IMR-90 (cell line): Measurements from ENCODE around the gene CHCHD2. TPM values are rescaled to one million over a fixed set of nuclear protein-coding genes. Genes with fewer than 3 reads are reported as not detected.
A peak's percentile ranks its signal among the peaks of the same experiment; 100 is the strongest.

Experiments used
- ATAC-seq: fragments of 200-7000 bp; cut with Tn5 transposase; 2 replicates; pipeline ENCODE4 v1.9.1; 2020; ENCODE audit warnings: low read depth, mild to moderate bottlenecking, moderate library complexity
- BruUV-seq: library from RNA; stranded (reverse); fragments of 400-500 nt; replicated peaks from 2 replicates; lab custom pipeline; 2021; lab: Mats Ljungman, UMichigan
- CTCF ChIA-PET: fragments of 300-600 bp; formaldehyde crosslinking; extraction: SDS; loops from one replicate; lab custom pipeline; 2021; ENCODE audit warnings: antibody characterized with exemption; lab: Yijun Ruan, JAX
- POLR2A ChIA-PET: fragments of 300-600 bp; sonication (Branson Sonifier 250); formaldehyde crosslinking; loops from one replicate; lab custom pipeline; 2022; ENCODE audit warnings: antibody characterized with exemption; ENCODE audit not compliant: unreplicated experiment; lab: Charles Lee
- DNase-seq: peaks from one replicate; pipeline ENCODE4 v3.0.0; 2013
- H2AFZ ChIP-seq: replicated peaks from 2 replicates; pipeline ENCODE3; 2013; ENCODE audit warnings: low read length, mild to moderate bottlenecking; ENCODE audit not compliant: poor library complexity
- H2AK5ac ChIP-seq: 2 replicates; pipeline ENCODE4 v1.6.1; 2013; ENCODE audit warnings: low read depth, low read length, inconsistent platforms
- H2AK9ac ChIP-seq: replicated peaks from 2 replicates; pipeline ENCODE3; 2013; ENCODE audit warnings: mild to moderate bottlenecking, low read depth, low read length, moderate library complexity; ENCODE audit not compliant: poor library complexity
- H2BK120ac ChIP-seq: 2 replicates; pipeline ENCODE4 v1.6.1; 2013; ENCODE audit warnings: low read depth, low read length, inconsistent platforms
- H2BK15ac ChIP-seq: 3 replicates; pipeline ENCODE4 v1.6.1; 2013; ENCODE audit warnings: low read depth, low read length, inconsistent platforms
- H2BK20ac ChIP-seq: 2 replicates; pipeline ENCODE4 v1.6.1; 2013; ENCODE audit warnings: low read depth, mild to moderate bottlenecking, inconsistent platforms, low read length, moderate library complexity
- H2BK5ac ChIP-seq: 2 replicates; pipeline ENCODE4 v1.6.1; 2013; ENCODE audit warnings: mild to moderate bottlenecking, low read depth, low read length, inconsistent platforms; ENCODE audit not compliant: poor library complexity, severe bottlenecking
- H3K14ac ChIP-seq: replicated peaks from 2 replicates; pipeline ENCODE4 v1.6.1; 2013; ENCODE audit warnings: low read depth, low read length, inconsistent platforms
- H3K18ac ChIP-seq: 2 replicates; pipeline ENCODE4 v1.6.1; 2013; ENCODE audit warnings: low read depth, low read length, control low read depth
- H3K23ac ChIP-seq: 2 replicates; pipeline ENCODE4 v1.6.1; 2013; ENCODE audit warnings: low read depth, low read length, inconsistent platforms
- H3K27ac ChIP-seq: 2 replicates; pipeline ENCODE4 v1.5.1; 2013; ENCODE audit warnings: mild to moderate bottlenecking, control low read depth, low read length; ENCODE audit not compliant: insufficient read depth
- H3K27me3 ChIP-seq: 2 replicates; pipeline ENCODE4 v1.6.1; 2013; ENCODE audit warnings: low read length; ENCODE audit not compliant: control insufficient read depth, insufficient read depth
- H3K36me3 ChIP-seq: 2 replicates; pipeline ENCODE4 v1.6.1; 2013; ENCODE audit warnings: low read length, mixed read lengths; ENCODE audit not compliant: control insufficient read depth, insufficient read depth
- H3K4ac ChIP-seq: 2 replicates; pipeline ENCODE4 v1.6.1; 2013; ENCODE audit warnings: low read depth, low read length, inconsistent platforms
- H3K4me1 ChIP-seq: 2 replicates; pipeline ENCODE4 v1.6.1; 2013; ENCODE audit warnings: low read length, mixed read lengths; ENCODE audit not compliant: control insufficient read depth, insufficient read depth
- H3K4me2 ChIP-seq: 2 replicates; pipeline ENCODE4 v1.6.1; 2013; ENCODE audit warnings: low read depth, mild to moderate bottlenecking, control low read depth, low read length, moderate library complexity
- H3K4me3 ChIP-seq: 2 replicates; pipeline ENCODE4 v1.5.1; 2013; ENCODE audit warnings: low read depth, mild to moderate bottlenecking, control low read depth, low read length, moderate library complexity; ENCODE audit not compliant: insufficient read depth
- H3K56ac ChIP-seq: 2 replicates; pipeline ENCODE4 v1.6.1; 2013; ENCODE audit warnings: low read length, inconsistent platforms; ENCODE audit not compliant: insufficient read depth; ENCODE audit errors: extremely low read depth
- H3K79me1 ChIP-seq, 2 experiments: 2 replicates each; pipeline ENCODE4 v1.6.1; 2013; ENCODE audit warnings: low read length in 2 of 2, inconsistent platforms in 1 of 2, low read depth in 1 of 2
- H3K9ac ChIP-seq: 2 replicates; pipeline ENCODE4 v1.6.1; 2013; ENCODE audit warnings: low read depth, low read length, control low read depth
- H3K9me1 ChIP-seq: 2 replicates; pipeline ENCODE4 v1.6.1; 2013; ENCODE audit warnings: low read length, inconsistent platforms; ENCODE audit not compliant: insufficient read depth
- H3K9me3 ChIP-seq: 2 replicates; pipeline ENCODE4 v1.6.1; 2013; ENCODE audit warnings: low read length; ENCODE audit not compliant: control insufficient read depth, insufficient read depth
- H4K20me1 ChIP-seq: 2 replicates; pipeline ENCODE4 v1.6.1; 2013; ENCODE audit warnings: low read length, inconsistent platforms; ENCODE audit not compliant: insufficient read depth
- H4K5ac ChIP-seq: 2 replicates; pipeline ENCODE4 v1.6.1; 2013; ENCODE audit warnings: mild to moderate bottlenecking, low read depth, low read length, control low read depth
- H4K8ac ChIP-seq, 2 experiments: 2 replicates each; pipeline ENCODE4 v1.6.1; 2013; ENCODE audit warnings: low read depth in 2 of 2, low read length in 2 of 2, control low read depth in 1 of 2, inconsistent platforms in 1 of 2
- H4K91ac ChIP-seq: 2 replicates; pipeline ENCODE4 v1.6.1; 2013; ENCODE audit warnings: low read depth, low read length, inconsistent platforms; ENCODE audit not compliant: insufficient read depth
- CEBPB ChIP-seq: IDR thresholded peaks from 2 replicates; pipeline ENCODE4 v1.6.1; 2012; ENCODE audit warnings: low read depth, low read length, improper control_type of control experiment
- CHD1 ChIP-seq: IDR thresholded peaks from 2 replicates; pipeline ENCODE4 v1.6.1; 2012; ENCODE audit warnings: low read depth, low read length, improper control_type of control experiment
- CTCF ChIP-seq: conservative IDR thresholded peaks from 2 replicates; pipeline ENCODE4 v1.5.1; 2012; ENCODE audit warnings: mild to moderate bottlenecking, low read depth, low read length, improper control_type of control experiment
- FOS ChIP-seq: fragments of 150-350 bp; IDR thresholded peaks from 2 replicates; pipeline ENCODE4 v1.6.1; 2016; ENCODE audit warnings: low read depth, low read length
- MAFK ChIP-seq: IDR thresholded peaks from 2 replicates; pipeline ENCODE4 v1.6.1; 2012; ENCODE audit warnings: low read depth, low read length, improper control_type of control experiment
- NFE2L2 ChIP-seq: fragments of 150-350 bp; IDR thresholded peaks from 2 replicates; pipeline ENCODE4 v1.6.1; 2016; ENCODE audit warnings: low read depth, mild to moderate bottlenecking, low read length
- POLR2A ChIP-seq: IDR thresholded peaks from 2 replicates; pipeline ENCODE4 v1.6.1; 2012; ENCODE audit warnings: mild to moderate bottlenecking, low read depth, low read length
- RAD21 ChIP-seq: IDR thresholded peaks from 2 replicates; pipeline ENCODE4 v1.6.1; 2012; ENCODE audit warnings: low read length, improper control_type of control experiment
- SMC3 ChIP-seq: fragments of 150-350 bp; IDR thresholded peaks from 2 replicates; pipeline ENCODE4 v1.6.1; 2016; ENCODE audit warnings: low read depth, mild to moderate bottlenecking, antibody characterized with exemption, low read length, moderate library complexity
- WGBS, 2 experiments: methylation state at CpG; one replicate each; pipeline versions ENCODE4 v1.1.5 to v1.1.7; 2013; ENCODE audit warnings: missing lambda C conversion rate in 2 of 2; ENCODE audit not compliant: insufficient read length in 1 of 2; ENCODE audit errors: extremely low coverage in 2 of 2; 5-methylcytosine and 5-hydroxymethylcytosine counted together
- dilution Hi-C: fragments of 300-500 bp; cut with HindIII; formaldehyde crosslinking; loops from one replicate; pipeline ENCODE4 v1.14.3; 2018; ENCODE audit warnings: low sequenced_read_pairs; ENCODE audit not compliant: unreplicated experiment
- in situ Hi-C: fragments of 300-500 bp; cut with MboI; formaldehyde crosslinking; loops from 3 replicates; pipeline ENCODE4 v1.14.3; 2019; ENCODE audit warnings: low sequenced_read_pairs, inconsistent platforms, mixed read lengths
- intact Hi-C: fragments of 100-400 bp; cut with micrococcal nuclease; formaldehyde crosslinking; loops from 2 replicates; pipeline ENCODE4 v1.10.0; 2022
- polyA plus RNA-seq, 3 experiments: library from polyadenylated mRNA; depleted of rRNA; stranded (reverse); fragments of >200 nt; gene quantifications; 2 replicates each; pipeline ENCODE4 v1.2.3, GENCODE V29; 2012; ENCODE audit warnings: low replicate concordance in 1 of 3
- total RNA-seq: library from RNA; depleted of rRNA; stranded (reverse); fragments of >200 nt; gene quantifications from 2 replicates; pipeline ENCODE4 v1.2.3, GENCODE V29; 2012

Gene CHCHD2
- total and polyA plus RNA-seq, 2 of the 4 experiments (the other 2 are of a cell fraction): 423 to 522 TPM

- Histone ChIP-seq H3K27ac (no peak overlapping the region), H3K9ac (no peak overlapping the region), H3K9me3 (no peaks in the 10 kb centered on the region), H2AFZ (peak overlapping the region; percentile 79), H4K5ac (no peak overlapping the region), H2BK120ac (no peak overlapping the region), H3K23ac (no peak overlapping the region), H4K91ac (no peak overlapping the region), H4K20me1 (no peaks in the 10 kb centered on the region), H3K14ac (no peak overlapping the region), H3K36me3 (peaks cover 34% of the 10 kb centered on the region), H3K4me2 (no peak overlapping the region), H2AK5ac (no peak overlapping the region), H2BK5ac (no peak overlapping the region), H2AK9ac (peak overlapping the region; percentile 71), H3K56ac (no peak overlapping the region), H3K18ac (no peak overlapping the region), H4K8ac (peak overlapping the region in 1 of 2 experiments; percentile 11; a peak in 1 of 4 replicates), H3K4ac (no peak overlapping the region), H2BK15ac (no peak overlapping the region), H3K27me3 (no peaks in the 10 kb centered on the region), H3K9me1 (no peaks in the 10 kb centered on the region), H3K79me1 (no peaks in the 10 kb centered on the region; a peak in 1 of 4 replicates), H3K4me1 (peaks cover 8% of the 10 kb centered on the region; the same call in 1 of the 2 replicates), H3K4me3 (no peak overlapping the region), H2BK20ac (no peak overlapping the region)
- dilution Hi-C loops: no loop called here
- intact Hi-C loops: loop anchor here (1.0 to 5.0 kb wide), 3 partner anchors 69 to 792 kb away; no protein-coding TSS in a partner anchor
- ATAC-seq (peak; percentile 95), DNase-seq (peak; percentile 72)
- ChIA-PET CTCF (interaction anchor here (0.6 to 1.6 kb wide), 5 partner anchors 9 to 74 kb away, joined by 3 to 7 read pairs (median 3); no protein-coding TSS in a partner anchor), POLR2A (no interaction called here)
- TF ChIP-seq NFE2L2 (no peak), RAD21 (peak; percentile 95), CTCF (peak; percentile 96), POLR2A (0 out of 2 replicates have a peak, but pooled peaks have one; percentile 31), MAFK (no peak), CHD1 (no peak), CEBPB (no peak), FOS (no peak), SMC3 (peak; percentile 88)
- WGBS, 2 experiments: 5% methylated on average over 10 of the region's 19 CpGs; no CpG with 5 or more reads in 1 of the 2 experiments
- BruUV-seq: no TSS peak
- in situ Hi-C loops: loop anchor here (5.0 to 10.0 kb wide), 2 partner anchors 72 to 430 kb away; no protein-coding TSS in a partner anchor
Measured at GRCh38 chr7:56074371-56074791, 31.9 kb downstream of the CHCHD2 start.
